Measurements from ENCODE around the gene JAZF1.

JAZF1 gene

GRCh38 chr7:28224172-28224571 lies 43.6 kb upstream of the JAZF1 start:
- DNase-seq (ENCODE audit: low read depth, low spot score) = no peak
- no peak overlapping the region for H3K4me3 ChIP-seq (ENCODE audit: low read depth, low read length)
- in situ Hi-C loops (cut with HindIII; ENCODE audit: low sequenced_read_pairs) = no loop called here
- no peak for TF ChIP-seq CTCF (IDR thresholded peaks at IDR 0.05; ENCODE audit: low read depth, low read length)

GRCh38 chr7:28222636-28223035 lies 42.0 kb upstream of the JAZF1 start:
- in situ Hi-C loops (cut with HindIII; ENCODE audit: low sequenced_read_pairs) = no loop called here
- DNase-seq (ENCODE audit: low read depth, low spot score) = no peak
- no peak for TF ChIP-seq CTCF (IDR thresholded peaks at IDR 0.05; ENCODE audit: low read depth, low read length)

GRCh38 chr7:28219793-28220192 lies 39.2 kb upstream of the JAZF1 start:
- no peak overlapping the region for H3K4me3 ChIP-seq (ENCODE audit: low read depth, low read length)
- DNase-seq (ENCODE audit: low read depth, low spot score) = no peak
- no peak for TF ChIP-seq CTCF (IDR thresholded peaks at IDR 0.05; ENCODE audit: low read depth, low read length)
- in situ Hi-C loops (cut with HindIII; ENCODE audit: low sequenced_read_pairs) = no loop called here

More at GRCh38 chr7:28222636-28223035, 42.0 kb upstream of the JAZF1 start:
- no peak overlapping the region for H3K4me3 ChIP-seq (ENCODE audit: low read depth, low read length)

- H3K4me3 ChIP-seq (ENCODE audit: low read depth, low read length) = no peak overlapping the region
- DNase-seq (ENCODE audit: low read depth, low spot score) = no peak
- no peak for TF ChIP-seq CTCF (IDR thresholded peaks at IDR 0.05; ENCODE audit: low read depth, low read length)
- in situ Hi-C loops (cut with HindIII; ENCODE audit: low sequenced_read_pairs) = no loop called here
Measured at GRCh38 chr7:28217143-28217542, 36.5 kb upstream of the JAZF1 start.

GRCh38 chr7:28211006-28211405 lies 30.4 kb upstream of the JAZF1 start:
- no peak for DNase-seq (ENCODE audit: low read depth, low spot score)
- no peak overlapping the region for H3K4me3 ChIP-seq (ENCODE audit: low read depth, low read length)
- in situ Hi-C loops (cut with HindIII; ENCODE audit: low sequenced_read_pairs) = no loop called here
- no peak for TF ChIP-seq CTCF (IDR thresholded peaks at IDR 0.05; ENCODE audit: low read depth, low read length)

- no peak for DNase-seq (ENCODE audit: low read depth, low spot score)
- H3K4me3 ChIP-seq (ENCODE audit: low read depth, low read length) = no peak overlapping the region
- no peak for TF ChIP-seq CTCF (IDR thresholded peaks at IDR 0.05; ENCODE audit: low read depth, low read length)
- in situ Hi-C loops (cut with HindIII; ENCODE audit: low sequenced_read_pairs) = no loop called here
Measured at GRCh38 chr7:28208506-28208905, 27.9 kb upstream of the JAZF1 start.
